HepG2 (cell line): ENCODE measurements around the gene MFAP1. TPM values are rescaled to one million over a fixed set of nuclear protein-coding genes. Genes with fewer than 3 reads are reported as not detected.

ENCODE experiments used
- ATAC-seq: fragments of 200-7000 bp; cut with Tn5 transposase; 3 replicates; pipeline ENCODE4 v1.9.1; 2020; ENCODE audit warnings: mild to moderate bottlenecking, moderate library complexity
- BruUV-seq: library from RNA; stranded (reverse); fragments of 400-500 nt; replicated peaks from 2 replicates; lab custom pipeline; 2021; lab: Mats Ljungman, UMichigan
- CTCF ChIA-PET: fragments of 300-600 bp; formaldehyde crosslinking; extraction: SDS; loops from one replicate; lab custom pipeline; 2021; ENCODE audit warnings: low total read pairs, inconsistent platforms, low intra/inter-chr PET ratio; lab: Yijun Ruan, JAX
- POLR2A ChIA-PET: fragments of 350-600 bp; sonication (Branson Sonifier 250); formaldehyde crosslinking; loops from one replicate; lab custom pipeline; 2020; ENCODE audit warnings: antibody characterized with exemption, inconsistent platforms; lab: Yijun Ruan, JAX
- DNase-seq: peaks from one replicate; pipeline ENCODE4 v3.0.0-alpha.2; 2015; ENCODE audit warnings: low spot score
- FAIRE-seq: peaks from 3 replicates; lab custom pipeline; 2011; peaks lifted over from hg19 to GRCh38; lab: Jason Lieb, UNC
- H2AFZ ChIP-seq: one replicate; pipeline ENCODE4 v1.6.1; 2011; ENCODE audit warnings: low read length, inconsistent platforms
- H3K27ac ChIP-seq: fragments of 300-600 bp; 3 replicates; pipeline ENCODE4 v1.8.0; 2011; ENCODE audit warnings: mixed run types, mild to moderate bottlenecking, mixed read lengths, low read length, inconsistent platforms; ENCODE audit not compliant: insufficient read depth; ENCODE audit errors: extremely low read length
- H3K27me3 ChIP-seq, 2 experiments: fragments of 200-600 bp in 1 of 2; 2 replicates in 1 of 2; 3 replicates in 1 of 2; pipeline versions ENCODE4 v1.6.0 to v1.8.0; 2011; ENCODE audit warnings: low read length in 2 of 2, mild to moderate bottlenecking in 2 of 2, moderate library complexity in 2 of 2, inconsistent platforms in 1 of 2; ENCODE audit not compliant: insufficient read depth in 2 of 2, control insufficient read depth in 1 of 2
- H3K36me3 ChIP-seq, 2 experiments: fragments of 200-600 bp in 1 of 2; replicated peaks in 1 of 2; 2 replicates in 1 of 2; 3 replicates in 1 of 2; pipeline versions ENCODE4 v1.5.1 to v1.8.0; 2011; ENCODE audit warnings: low read length in 2 of 2, inconsistent platforms in 1 of 2; ENCODE audit not compliant: insufficient read depth in 2 of 2, control insufficient read depth in 1 of 2
- H3K4me1 ChIP-seq: 2 replicates; pipeline ENCODE4 v1.5.1; 2012; ENCODE audit warnings: low read length, inconsistent platforms; ENCODE audit not compliant: insufficient read depth
- H3K4me2 ChIP-seq: 2 replicates; pipeline ENCODE4 v1.6.0; 2011; ENCODE audit warnings: low read depth, low read length, inconsistent platforms
- H3K4me3 ChIP-seq, 3 experiments: fragments of 200-600 bp in 1 of 3; sonication (generic), shearing (Covaris generic) in 1 of 3; replicated peaks in 1 of 3; 2 replicates each; pipeline ENCODE4 v1.5.1; 2011 to 2016; ENCODE audit warnings: low read length in 3 of 3, inconsistent platforms in 2 of 3, low read depth in 2 of 3, mild to moderate bottlenecking in 2 of 3, control low read depth in 1 of 3, mixed read lengths in 1 of 3; ENCODE audit not compliant: insufficient read depth in 1 of 3
- H3K79me2 ChIP-seq: one replicate; pipeline ENCODE4 v1.6.1; 2011; ENCODE audit warnings: low read length, inconsistent platforms; ENCODE audit not compliant: insufficient read depth
- H3K9ac ChIP-seq: 2 replicates; pipeline ENCODE4 v1.6.0; 2011; ENCODE audit warnings: mild to moderate bottlenecking, low read depth, low read length, inconsistent platforms; ENCODE audit not compliant: insufficient read depth
- H3K9me3 ChIP-seq: 2 replicates; pipeline ENCODE4 v1.5.1; 2012; ENCODE audit warnings: mild to moderate bottlenecking, low read length
- H4K20me1 ChIP-seq: 2 replicates; pipeline ENCODE4 v1.6.0; 2011; ENCODE audit warnings: inconsistent platforms, mild to moderate bottlenecking, low read length, moderate library complexity; ENCODE audit not compliant: insufficient read depth
- PAF1 ChIP-seq: IDR thresholded peaks from 2 replicates; pipeline ENCODE4 v1.6.1; 2016; ENCODE audit warnings: missing genetic modification reagents, missing compliant biosample characterization
- POLR2A ChIP-seq, 2 experiments: IDR thresholded peaks; 2 replicates each; pipeline ENCODE4 v1.6.1; 2011; ENCODE audit warnings: low read depth in 2 of 2, low read length in 2 of 2, mild to moderate bottlenecking in 1 of 2, moderate library complexity in 1 of 2; ENCODE audit not compliant: insufficient read depth in 1 of 2
- POLR2AphosphoS5 ChIP-seq: IDR thresholded peaks from 2 replicates; pipeline ENCODE4 v1.6.1; 2012; ENCODE audit warnings: low read depth, low read length
- POLR2G ChIP-seq: fragments of 200-400 bp; formaldehyde crosslinking; IDR thresholded peaks from 2 replicates; pipeline ENCODE4 v1.6.1; 2018; ENCODE audit warnings: mild to moderate bottlenecking, low read depth, low read length, moderate library complexity
- RBM22 ChIP-seq: fragments of 200-400 bp; formaldehyde crosslinking; optimal IDR thresholded peaks from 2 replicates; pipeline ENCODE3; 2017; ENCODE audit warnings: mild to moderate bottlenecking, low read length, moderate library complexity
- RBM39 ChIP-seq: fragments of 200-400 bp; formaldehyde crosslinking; IDR thresholded peaks from one replicate; pipeline ENCODE4 v1.6.1; 2018; ENCODE audit warnings: antibody characterized with exemption, mild to moderate bottlenecking, low read depth, low read length; ENCODE audit not compliant: poor library complexity, severe bottlenecking
- ZNF878 ChIP-seq: sonication (generic); formaldehyde crosslinking; IDR thresholded peaks from 2 replicates; pipeline ENCODE4 v1.8.1; 2023; ENCODE audit warnings: mild to moderate bottlenecking, missing genetic modification reagents, moderate library complexity
- ZNF883 ChIP-seq: sonication (generic); formaldehyde crosslinking; IDR thresholded peaks from 2 replicates; pipeline ENCODE4 v1.5.1; 2020; ENCODE audit warnings: mild to moderate bottlenecking, missing genetic modification reagents; ENCODE audit errors: not compliant biosample characterization
- WGBS: methylation state at CpG from one replicate; pipeline ENCODE4 v1.1.6; 2017; ENCODE audit warnings: low lambda C conversion rate; 5-methylcytosine and 5-hydroxymethylcytosine counted together
- in situ Hi-C: cut with HindIII; loops from 2 replicates; pipeline ENCODE4 v1.10.0; 2017; ENCODE audit warnings: low pct_unique_long_range_greater_than_20kb; ENCODE audit not compliant: extremely low pct_ligation_motif_present
- intact Hi-C: fragments of 100-400 bp; cut with micrococcal nuclease; formaldehyde crosslinking; loops from one replicate; pipeline ENCODE4 v1.10.0; 2022; ENCODE audit not compliant: unreplicated experiment
- polyA plus RNA-seq, 8 experiments: library from polyadenylated mRNA; depleted of rRNA in 3 of 8; stranded (reverse) in 7 of 8; unstranded in 1 of 8; fragments of >200 nt; fragmentation: Illumina TruSeq in 4 of 8; extraction: Trizol in 4 of 8; gene quantifications; 2 replicates each; pipeline versions ENCODE4 v1.2.1 to v1.2.3, GENCODE V29; 2011 to 2016; ENCODE audit warnings: low read depth in 4 of 8, missing spikeins in 1 of 8, mixed read lengths in 1 of 8; ENCODE audit not compliant: insufficient read depth in 1 of 8
- total RNA-seq, 5 experiments: library from RNA; depleted of rRNA; stranded (reverse); fragments of >200 nt; fragmentation: Illumina TruSeq; extraction: Trizol; gene quantifications; 2 replicates each; pipeline ENCODE4 v1.2.3, GENCODE V29; 2016; ENCODE audit warnings: low read depth in 1 of 5
- TF ChIP-seq, protein P1 (sequence below): sonication (generic); formaldehyde crosslinking; IDR thresholded peaks from 2 replicates; pipeline ENCODE4 v1.4.0; 2020; ENCODE audit warnings: missing genetic modification reagents, mild to moderate bottlenecking, borderline replicate concordance

Gene MFAP1
- total and polyA plus RNA-seq, 2 of the 13 experiments (the other 11 are each of a cell fraction or from before 2014, with no cell fraction given), result 11.8 to 39.5 TPM

- H3K4me3 ChIP-seq, result no peak overlapping the region
- H3K9me3 ChIP-seq, result no peaks in the 10 kb centered on the region
- intact Hi-C loops (no loop called here), in situ Hi-C loops (no loop called here)
- FAIRE-seq (no peak), ATAC-seq (peak; percentile 13), DNase-seq (no peak)
- peaks cover 60% of the 10 kb centered on the region for H3K4me1 ChIP-seq
- H3K27me3 ChIP-seq, result no peaks in the 10 kb centered on the region; a peak in 1 of 5 replicates
- no peak overlapping the region for H2AFZ ChIP-seq
- CTCF ChIA-PET, result no interaction called here
- peak overlapping the region; percentile 71 for H3K27ac ChIP-seq
- POLR2A ChIA-PET, result interaction anchor here (3.4 to 5.2 kb wide), 2 partner anchors 23 to 25 kb away, joined by 10 to 34 read pairs; partner anchors contain the start of genes ELL3 and MFAP1
- peaks cover 19% of the 10 kb centered on the region for H3K79me2 ChIP-seq
- H3K36me3 ChIP-seq, result peaks cover 6 to 28% of the 10 kb centered on the region in 2 experiments
- no TSS peak for BruUV-seq
- no peak overlapping the region for H3K9ac ChIP-seq
- H4K20me1 ChIP-seq, result peaks cover 15% of the 10 kb centered on the region
- no peak overlapping the region for H3K4me2 ChIP-seq
- 95% methylated on average over 16 of the region's 16 CpGs for WGBS
- TF ChIP-seq ZNF878 (CRISPR knock-in tag) (no peak), RBM39 (no peak), POLR2G (peak; percentile 53; the same call in 1 of the 2 replicates)
These were observed 25.1 kb downstream of the MFAP1 start for GRCh38 chr15:43799209-43799944.

DNA sequence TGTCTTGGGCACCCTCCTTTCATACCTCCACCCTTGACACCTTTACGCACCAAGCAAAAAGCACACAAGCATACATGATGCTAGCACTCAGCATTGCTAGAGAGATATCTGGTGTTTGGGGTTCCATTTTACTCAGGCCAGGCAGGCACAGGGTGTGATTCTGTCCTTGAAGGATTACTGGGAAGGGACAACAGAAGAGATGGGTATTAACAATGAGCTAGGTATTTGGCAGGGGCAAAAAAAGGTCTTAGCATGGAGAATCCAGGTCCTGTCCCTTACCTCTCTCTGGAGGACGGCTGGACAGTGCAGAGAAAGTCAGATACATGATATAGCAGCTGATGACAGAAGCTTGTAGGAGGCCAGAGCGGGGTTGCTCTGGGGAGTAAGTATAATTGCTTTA is 27.9 kb downstream of the MFAP1 start:
- in situ Hi-C loops, result no loop called here
- no peak for DNase-seq
- peaks cover 28% of the 10 kb centered on the region for H4K20me1 ChIP-seq
- H3K36me3 ChIP-seq, result peaks cover 8 to 35% of the 10 kb centered on the region in 2 experiments
- no peak overlapping the region for H3K4me2 ChIP-seq
- BruUV-seq, result no TSS peak
- peaks cover 37% of the 10 kb centered on the region for H3K79me2 ChIP-seq
- CTCF ChIA-PET, result no interaction called here
- H3K9ac ChIP-seq, result no peak overlapping the region
- WGBS, result 89% methylated on average over 3 of the region's 3 CpGs
- H3K27ac ChIP-seq, result no peak overlapping the region
- ATAC-seq, result no peak
- H2AFZ ChIP-seq, result no peak overlapping the region
- H3K9me3 ChIP-seq, result no peaks in the 10 kb centered on the region
- no peaks in the 10 kb centered on the region; a peak in 1 of 5 replicates for H3K27me3 ChIP-seq
- H3K4me1 ChIP-seq, result peaks cover 70% of the 10 kb centered on the region
- no peak for FAIRE-seq
- intact Hi-C loops, result no loop called here
- TF ChIP-seq POLR2AphosphoS5 (peak; percentile 42), PAF1 (CRISPR knock-in tag) (0 out of 2 replicates have a peak, but pooled peaks have one; percentile 10), POLR2A (IDR thresholded peaks at IDR 0.05; ENCODE audit: insufficient read depth in 1 of 2, low read depth in 2 of 2, low read length in 2 of 2) (peak in 1 of 2 experiments; percentile 43; a peak in 1 of 4 replicates), RBM22 (peak; percentile 87), ZNF883 (CRISPR knock-in tag) (no peak)
- TF ChIP-seq, protein P1, sequence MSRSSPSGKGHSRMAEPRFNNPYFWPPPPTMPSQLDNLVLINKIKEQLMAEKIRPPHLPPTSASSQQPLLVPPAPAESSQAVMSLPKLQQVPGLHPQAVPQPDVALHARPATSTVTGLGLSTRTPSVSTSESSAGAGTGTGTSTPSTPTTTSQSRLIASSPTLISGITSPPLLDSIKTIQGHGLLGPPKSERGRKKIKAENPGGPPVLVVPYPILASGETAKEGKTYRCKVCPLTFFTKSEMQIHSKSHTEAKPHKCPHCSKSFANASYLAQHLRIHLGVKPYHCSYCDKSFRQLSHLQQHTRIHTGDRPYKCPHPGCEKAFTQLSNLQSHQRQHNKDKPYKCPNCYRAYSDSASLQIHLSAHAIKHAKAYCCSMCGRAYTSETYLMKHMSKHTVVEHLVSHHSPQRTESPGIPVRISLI (CRISPR knock-in tag), result no peak
- TF ChIP-seq, all 625 proteins: peak for 4
- POLR2A ChIA-PET, result interaction anchor here (0.8 to 5.2 kb wide), 3 partner anchors 9 to 28 kb away, joined by 3 to 34 read pairs (median 10); partner anchors contain the start of genes ELL3 and MFAP1
- no peak overlapping the region for H3K4me3 ChIP-seq
